HG03039 (cell line): ENCODE results near the gene SPTSSA.
"Not testable (repeated sequence)": the region's sequence is repeated elsewhere in the genome, so short reads cannot be mapped to it uniquely, and the experiment has no call there.

Experiments used
- ATAC-seq: cut with Tn5 transposase; IDR thresholded peaks from one replicate; pipeline ENCODE4 v1.9.1; 2021; ENCODE audit warnings: mild to moderate bottlenecking, moderate library complexity; ENCODE audit not compliant: unreplicated experiment

Gene SPTSSA

GRCh38 chr14:34462132-34462893 lies at the start of gene SPTSSA:
Gene SPTSSA (minus strand): TSS chr14:34462240. CDS start chr14:34462207, 33 bp downstream.
- peak; percentile 92 for ATAC-seq

- ATAC-seq = no peak
Measured at GRCh38 chr14:34507884-34508283, 45.8 kb upstream of the SPTSSA start.

- no peak for ATAC-seq
Measured at GRCh38 chr14:34507459-34507858, 45.4 kb upstream of the SPTSSA start.

- ATAC-seq = not testable (repeated sequence)
Measured at GRCh38 chr14:34505124-34505491, 43.1 kb upstream of the SPTSSA start.

GRCh38 chr14:34504027-34504426 lies 42.0 kb upstream of the SPTSSA start:
- ATAC-seq = not testable (repeated sequence)

GRCh38 chr14:34502545-34503225 lies 40.6 kb upstream of the SPTSSA start:
- ATAC-seq = no peak

GRCh38 chr14:34502001-34502400 lies 40.0 kb upstream of the SPTSSA start:
- ATAC-seq = no peak

GRCh38 chr14:34501004-34501580 lies 39.1 kb upstream of the SPTSSA start:
- ATAC-seq = no peak

GRCh38 chr14:34498684-34499412 lies 36.8 kb upstream of the SPTSSA start:
- ATAC-seq = no peak

- no peak for ATAC-seq
Measured at GRCh38 chr14:34496679-34497513, 34.9 kb upstream of the SPTSSA start.

GRCh38 chr14:34496007-34496678 lies 34.1 kb upstream of the SPTSSA start:
- no peak for ATAC-seq

GRCh38 chr14:34489324-34489723 lies 27.3 kb upstream of the SPTSSA start:
- no peak for ATAC-seq

GRCh38 chr14:34488528-34488927 lies 26.5 kb upstream of the SPTSSA start:
- no peak for ATAC-seq

GRCh38 chr14:34484726-34485125 lies 22.7 kb upstream of the SPTSSA start:
- no peak for ATAC-seq

GRCh38 chr14:34482463-34482862 lies 20.4 kb upstream of the SPTSSA start:
- ATAC-seq = no peak

GRCh38 chr14:34479694-34480093 lies 17.7 kb upstream of the SPTSSA start:
- no peak for ATAC-seq

GRCh38 chr14:34478261-34478660 lies 16.2 kb upstream of the SPTSSA start:
- no peak for ATAC-seq

GRCh38 chr14:34476036-34476435 lies 14.0 kb upstream of the SPTSSA start:
- not testable (repeated sequence) for ATAC-seq

- ATAC-seq = no peak
Measured at GRCh38 chr14:34475163-34475562, 13.1 kb upstream of the SPTSSA start.

- ATAC-seq = no peak
Measured at GRCh38 chr14:34474187-34474679, 12.2 kb upstream of the SPTSSA start.
